Stimulated activated CD4-positive, alpha-beta T cell treated with anti-CD3 and anti-CD28 coated beads, Interleukin-12 subunit alpha, Interleukin-12 subunit beta, amount 100 ng/mL, for 48 hours (primary cell): ENCODE results near the gene GYS1.
"Not testable (repeated sequence)": the region's sequence is repeated elsewhere in the genome, so short reads cannot be mapped to it uniquely, and the experiment has no call there.

Experiments
- DNase-seq, 3 donors: peaks; one replicate each; pipeline ENCODE4 v3.0.0-alpha.2; 2020; ENCODE audit warnings: low read depth in 2 of 3, low spot score in 1 of 3

GYS1 gene

GRCh38 chr19:48993175-48994034, at the start of gene GYS1, which contains the start of gene RUVBL2:
Gene GYS1 (minus strand): TSS chr19:48993309. CDS start chr19:48993112, 197 bp downstream.
Gene RUVBL2 (plus strand): TSS chr19:48993887. CDS start chr19:48993912, 25 bp downstream.
- peak; percentile 97 to 99 (median 99) for DNase-seq

- DNase-seq: not testable (repeated sequence)
Measured at GRCh38 chr19:49042666-49043065, 49.6 kb upstream of the GYS1 start.

GRCh38 chr19:49042177-49042576, 49.1 kb upstream of the GYS1 start:
- DNase-seq: no peak

DNA sequence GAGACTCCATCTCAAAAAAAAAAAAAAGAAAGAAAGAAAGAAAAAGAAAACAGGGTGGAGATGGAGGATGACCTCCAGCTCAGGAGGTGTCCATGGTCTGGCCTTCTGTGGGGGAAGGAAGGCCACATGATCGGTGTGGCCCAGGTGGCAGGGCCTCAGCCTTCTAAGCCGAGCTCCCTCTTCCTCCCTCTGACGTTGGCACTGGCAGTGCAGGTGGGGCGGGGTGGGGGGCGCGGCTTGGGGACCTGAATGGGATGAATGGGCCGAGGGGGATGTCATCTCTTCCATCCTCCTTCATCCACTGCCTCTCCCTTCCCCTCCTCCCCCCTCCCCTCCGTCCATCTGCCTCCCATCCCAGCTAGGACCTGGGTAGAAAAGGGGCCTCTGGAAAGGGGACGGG, 46.6 kb upstream of the GYS1 start:
- DNase-seq: not testable (repeated sequence)

DNA sequence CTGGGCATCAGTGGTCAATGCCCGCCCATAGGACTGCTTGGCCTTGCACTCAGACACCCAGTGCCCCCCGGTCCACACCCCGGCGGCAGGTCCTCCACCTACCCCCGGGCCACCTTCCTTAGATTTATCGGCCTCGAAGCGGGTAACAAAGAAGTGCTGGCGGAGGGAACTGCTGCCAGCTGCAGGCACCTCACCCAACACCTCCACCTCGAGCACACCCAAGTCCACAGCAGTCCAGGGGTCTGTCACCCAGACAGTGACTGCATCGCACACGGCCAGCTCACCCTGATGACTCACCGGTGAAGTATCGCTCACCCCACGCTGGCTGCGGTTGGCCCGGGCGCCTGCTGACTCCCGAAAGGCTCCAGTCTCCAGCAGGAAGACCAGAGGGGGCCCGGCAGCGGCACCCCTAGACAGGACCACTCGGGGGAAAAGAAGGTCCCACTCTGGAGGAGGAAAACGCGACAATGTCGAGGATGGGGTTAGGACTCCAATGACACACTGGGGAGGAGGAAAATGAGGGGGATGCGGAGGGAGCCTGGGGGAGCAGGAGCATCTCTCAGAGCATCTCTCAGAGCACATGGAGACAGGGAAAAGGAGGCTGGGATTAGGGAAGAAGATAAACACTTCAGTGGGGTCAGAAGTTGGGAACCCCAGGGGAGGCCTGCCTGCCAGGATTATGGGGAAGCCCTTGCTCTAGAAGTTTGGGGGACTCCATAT, 45.6 kb upstream of the GYS1 start:
- not testable (repeated sequence) for DNase-seq

- not testable (repeated sequence) for DNase-seq
Measured at GRCh38 chr19:49038111-49038510, 45.0 kb upstream of the GYS1 start.

GRCh38 chr19:49036815-49037214, 43.7 kb upstream of the GYS1 start, which contains the start of gene CGB1:
Gene CGB1 (minus strand): TSS chr19:49036895. CDS start chr19:49036711, 184 bp downstream.
- peak; percentile 50 to 68 (median 64) for DNase-seq

DNA sequence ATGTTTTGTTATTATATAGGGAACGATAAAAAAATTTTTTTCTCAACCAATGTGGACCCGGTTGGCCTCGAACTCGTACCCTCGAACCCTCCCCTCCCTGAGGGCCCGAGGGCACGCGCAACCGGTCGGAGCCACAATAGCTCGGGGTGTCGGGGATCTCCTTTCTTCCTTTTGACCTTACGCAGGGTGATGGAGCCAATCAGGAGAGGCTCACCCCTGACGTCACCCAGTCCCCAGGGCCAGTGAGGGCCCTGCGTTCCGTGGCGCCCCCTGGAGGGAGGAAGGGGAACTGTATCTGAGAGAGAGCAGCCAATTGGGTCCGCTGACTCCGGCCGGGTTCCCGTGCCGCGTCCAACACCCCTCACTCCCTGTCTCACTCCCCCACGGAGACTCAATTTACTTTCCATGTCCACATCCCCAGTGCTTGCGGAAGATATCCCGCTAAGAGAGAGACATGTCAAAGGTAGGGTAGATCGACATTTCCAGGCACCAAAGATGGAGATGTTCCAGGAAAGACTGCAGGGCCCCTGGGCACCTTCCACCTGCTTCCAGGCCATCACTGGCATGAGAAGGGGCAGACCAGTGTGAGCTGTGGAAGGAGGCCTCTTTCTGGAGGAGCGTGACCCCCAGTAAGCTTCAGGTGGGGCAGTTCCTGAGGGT, 38.7 kb upstream of the GYS1 start, which contains the start of gene CGB2:
CGB2 (plus strand) TSS at position 249 of the 660 bp plus-strand sequence; CDS start at position 455, 206 bp downstream.
- DNase-seq: peak; percentile 58 to 91 (median 83)

GRCh38 chr19:49030323-49030722, 37.2 kb upstream of the GYS1 start:
- not testable (repeated sequence) for DNase-seq

DNA sequence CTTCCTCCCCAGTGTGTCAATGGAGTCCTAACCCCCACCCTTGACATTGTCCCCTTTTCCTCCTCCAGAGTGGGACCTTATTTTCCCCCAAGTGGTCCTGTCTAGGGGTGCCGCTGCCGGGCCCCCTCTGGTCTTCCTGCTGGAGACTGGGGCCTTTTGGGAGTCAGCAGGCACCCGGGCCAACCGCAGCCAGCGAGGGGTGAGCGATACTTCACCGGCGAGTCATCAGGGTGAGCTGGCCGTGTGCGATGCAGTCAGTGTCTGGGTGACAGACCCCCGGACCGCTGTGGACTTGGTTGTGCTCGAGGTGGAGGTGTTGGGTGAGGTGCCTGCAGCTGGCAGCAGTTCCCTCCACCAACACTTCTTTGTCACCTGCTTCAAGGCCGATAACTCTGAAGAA, 36.6 kb upstream of the GYS1 start:
- not testable (repeated sequence) for DNase-seq

- DNase-seq: not testable (repeated sequence)
Measured at GRCh38 chr19:49028686-49029085, 35.6 kb upstream of the GYS1 start.

GRCh38 chr19:49025599-49025998, 32.5 kb upstream of the GYS1 start:
- not testable (repeated sequence) for DNase-seq

DNA sequence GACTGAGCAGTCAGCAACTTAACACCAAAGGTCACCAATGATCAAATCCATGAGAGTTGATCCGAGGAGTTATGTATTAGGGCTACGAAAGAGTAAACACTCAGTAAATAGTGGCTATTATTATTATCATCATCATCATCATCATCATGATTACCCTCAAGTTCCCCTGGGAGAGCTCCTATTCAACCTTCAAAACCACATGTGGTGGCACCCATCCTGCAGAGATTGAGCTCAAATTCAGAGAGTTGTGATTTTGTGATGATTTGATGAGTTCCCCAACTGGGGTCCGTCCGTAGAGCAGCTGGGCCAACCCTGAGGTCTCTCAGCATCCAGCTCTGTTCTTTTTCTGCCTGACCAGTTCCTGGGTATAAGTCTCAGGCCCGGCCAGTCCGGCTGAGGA, 32.0 kb upstream of the GYS1 start:
- DNase-seq: not testable (repeated sequence)

DNA sequence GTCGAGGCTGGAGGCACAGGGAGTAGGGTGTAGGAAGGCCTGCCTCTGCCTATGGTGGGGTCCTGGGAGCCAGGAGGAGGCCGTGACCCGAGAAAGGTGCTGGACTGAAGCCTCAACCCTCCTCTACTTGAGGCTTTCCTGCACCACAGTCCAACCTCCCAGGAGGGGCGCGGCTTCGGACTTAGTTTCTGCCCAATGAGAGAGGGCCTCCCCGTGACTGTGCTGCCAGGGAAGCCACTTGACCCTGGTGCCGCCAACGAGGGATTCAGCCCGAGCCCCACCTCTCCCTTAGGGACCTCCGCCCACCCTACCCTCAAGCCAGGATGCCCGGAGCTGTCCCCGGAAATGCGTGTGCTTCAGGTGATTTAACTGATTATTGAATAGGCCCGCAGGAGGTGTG, 31.1 kb upstream of the GYS1 start, which contains the start of gene CGB3:
CGB3 (minus strand) TSS at position 101 of the 400 bp plus-strand sequence. CDS start 362 bp downstream, outside the sequence.
- DNase-seq: not testable (repeated sequence)

DNA sequence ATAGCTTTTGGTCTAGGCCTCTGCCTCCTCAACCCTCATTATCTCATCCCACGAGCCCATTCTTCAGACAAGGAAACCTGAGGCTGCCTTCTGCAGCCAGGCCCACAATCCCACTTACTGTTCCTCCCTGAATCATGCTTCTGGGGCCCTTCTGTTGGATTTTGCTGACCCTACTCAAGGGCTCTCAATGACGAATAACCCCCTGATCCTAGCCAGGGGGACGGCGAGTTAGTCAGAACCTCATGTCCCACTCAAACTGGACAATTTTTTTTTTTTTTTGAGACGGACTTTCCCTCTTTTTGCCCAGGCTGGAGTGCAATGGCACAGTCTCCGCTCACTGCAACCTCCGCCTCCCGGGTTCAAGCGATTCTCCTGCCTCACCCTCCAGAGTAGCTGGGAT, 29.0 kb upstream of the GYS1 start:
- no peak for DNase-seq

- no peak for DNase-seq
Measured at GRCh38 chr19:49020931-49021895, 28.1 kb upstream of the GYS1 start.

DNA sequence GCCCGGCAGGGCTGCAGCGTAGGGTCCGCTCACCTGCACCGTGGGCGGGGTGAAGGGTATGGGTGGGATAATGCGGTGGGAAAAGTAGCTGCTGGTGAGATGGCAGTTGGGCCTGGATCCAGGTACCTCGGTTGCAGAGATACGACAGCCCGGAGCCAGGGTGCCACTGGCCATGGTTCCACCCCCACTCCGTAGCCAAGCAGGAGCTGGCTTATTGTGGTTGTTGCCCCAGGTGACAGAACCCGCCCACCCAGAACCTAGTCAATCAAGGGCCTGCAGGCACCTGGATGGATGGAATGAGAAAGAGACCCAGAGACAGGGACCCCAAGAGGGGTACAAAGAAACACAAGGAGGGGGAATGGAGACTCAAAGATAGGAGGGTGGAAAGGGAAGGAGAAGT, 27.2 kb upstream of the GYS1 start:
- DNase-seq: no peak

DNA sequence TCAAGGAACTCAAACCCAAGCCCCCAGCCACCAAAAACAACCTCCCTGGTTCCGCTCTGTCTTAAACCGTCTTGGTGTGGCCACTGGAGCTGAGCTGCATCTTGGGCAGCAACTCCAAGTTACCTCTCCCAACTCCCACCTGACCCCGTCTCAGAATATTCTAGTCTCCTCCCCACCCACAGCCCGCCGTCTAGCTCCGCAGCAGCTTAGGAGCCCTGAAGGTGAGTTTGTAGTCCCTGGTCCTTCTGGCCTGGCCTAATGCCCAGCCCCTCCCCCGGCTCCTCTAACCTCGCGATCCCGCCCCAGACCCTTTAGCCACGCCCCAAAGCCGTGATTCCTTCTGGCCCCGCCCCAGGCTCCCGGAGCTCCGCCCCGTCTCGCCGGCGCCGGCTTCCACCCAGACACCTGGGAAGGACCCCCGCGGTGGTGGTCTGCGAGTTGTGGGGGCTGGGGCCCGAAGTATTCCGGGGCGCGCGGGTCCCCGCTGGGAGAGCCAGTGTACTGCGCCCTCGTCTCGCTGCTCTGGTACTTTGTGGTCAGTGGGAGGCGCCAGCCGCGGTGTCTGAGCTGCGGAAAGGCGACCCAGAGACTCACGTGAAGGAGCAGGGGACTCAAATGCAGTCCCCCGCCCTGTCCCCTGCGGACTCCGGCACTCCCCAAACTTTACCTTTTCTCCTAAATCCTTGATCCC, 26.3 kb upstream of the GYS1 start:
- peak; percentile 37 to 69 (median 51) for DNase-seq
